GM18499 (cell line): ENCODE measurements around the gene ERGIC1.

Source experiments
- ATAC-seq: cut with Tn5 transposase; IDR thresholded peaks from one replicate; pipeline ENCODE4 v1.9.1; 2021; ENCODE audit warnings: moderate number of reproducible peaks; ENCODE audit not compliant: insufficient read depth, unreplicated experiment

The ERGIC1 gene

DNA sequence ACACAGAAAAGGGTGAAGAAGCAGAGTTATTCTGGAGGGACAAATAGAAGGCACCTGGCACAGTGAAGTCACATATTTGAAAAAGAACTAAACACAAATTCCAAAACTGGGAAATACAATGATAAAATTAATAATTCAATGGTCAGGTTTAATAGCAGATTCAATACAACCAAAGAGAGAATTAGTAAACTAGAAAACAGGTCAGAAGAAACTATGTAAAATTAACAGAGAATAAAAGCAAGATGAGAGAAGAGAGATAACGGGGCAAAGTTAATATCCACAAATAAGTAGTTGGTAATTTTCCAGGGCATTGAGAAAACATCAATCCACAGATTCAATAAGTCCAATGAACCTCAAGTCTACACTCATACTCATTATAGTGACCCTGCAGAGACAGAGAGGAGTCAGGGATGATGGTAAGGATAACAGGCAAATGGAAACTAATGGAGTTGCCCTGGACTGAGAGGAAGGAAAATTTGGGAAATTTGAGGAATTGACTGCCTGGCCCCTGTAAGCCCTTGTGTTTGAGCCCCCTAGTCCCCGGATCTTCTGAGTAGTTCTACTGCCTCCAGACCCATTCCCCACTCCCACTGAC, 8.3 kb upstream of the ERGIC1 start:
- no peak for ATAC-seq

DNA sequence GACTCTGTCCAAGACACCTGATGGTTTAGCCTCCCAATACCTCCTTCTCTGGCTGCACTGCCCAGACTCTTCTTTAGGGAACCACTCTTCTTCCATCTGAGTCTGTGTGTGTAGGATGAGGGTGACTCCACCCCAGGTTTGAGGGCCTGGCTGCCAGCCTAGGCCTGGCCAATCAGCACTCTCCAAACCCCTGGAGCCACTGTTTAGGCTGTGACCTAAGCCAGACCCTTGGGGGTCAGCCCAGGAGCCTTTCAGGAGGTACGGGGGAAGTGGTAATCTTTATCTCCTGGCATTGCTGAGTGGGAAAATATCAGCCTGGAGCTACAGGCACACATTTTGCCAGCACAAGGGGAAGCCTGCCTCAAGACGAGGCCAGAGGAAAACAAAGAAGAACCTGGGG, 6.2 kb upstream of the ERGIC1 start:
- no peak for ATAC-seq

DNA sequence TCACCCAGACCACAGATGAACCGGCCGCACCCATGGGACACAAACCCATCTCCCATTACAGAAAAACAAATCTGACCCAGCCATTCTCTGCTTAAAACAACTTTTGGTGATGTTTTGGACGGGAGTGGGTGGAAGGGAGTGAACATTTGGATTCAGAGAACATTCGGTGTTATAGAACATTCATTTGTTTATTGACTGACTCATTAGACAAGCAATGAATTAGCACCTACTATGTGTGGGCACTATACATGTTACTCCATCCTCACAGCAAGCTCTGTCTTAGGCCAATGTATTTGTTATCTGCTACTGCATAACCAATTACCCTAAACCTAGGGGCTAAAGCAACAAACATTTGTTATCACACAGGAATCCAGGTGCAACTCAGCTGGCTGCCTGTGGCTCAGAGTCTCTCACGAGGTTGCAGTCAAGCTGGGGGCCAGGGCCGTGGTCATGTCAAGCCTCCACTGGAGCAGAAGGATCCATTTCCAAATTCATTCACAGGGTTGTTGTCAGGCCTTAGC, 5.1 kb upstream of the ERGIC1 start:
- no peak for ATAC-seq

DNA sequence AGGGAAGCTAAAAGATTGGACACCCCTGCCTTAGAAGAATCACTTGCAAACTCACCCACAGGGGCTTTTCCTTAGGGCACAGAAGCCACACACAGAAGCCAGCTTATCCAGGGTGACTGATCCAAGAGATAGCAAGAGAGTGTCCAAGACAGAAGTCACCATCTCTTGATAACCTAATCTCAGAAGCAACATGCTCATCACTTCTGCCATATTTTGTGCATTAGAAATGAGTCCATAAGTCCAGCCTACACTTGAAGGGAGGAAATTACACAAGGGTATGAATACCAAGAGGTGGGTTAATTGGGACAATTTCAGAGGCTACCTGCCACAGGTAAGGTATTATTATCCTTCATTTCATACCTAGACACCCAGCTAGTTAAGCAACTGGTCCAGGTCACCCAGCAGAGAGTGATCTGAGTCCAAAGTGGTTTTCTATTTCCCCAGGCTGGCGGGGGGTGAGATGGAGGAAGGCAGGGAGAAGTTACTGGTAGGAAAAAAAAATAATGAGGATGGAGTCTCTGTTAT, 3.7 kb upstream of the ERGIC1 start:
- ATAC-seq = no peak

GRCh38 chr5:172830876-172831662, 3.0 kb upstream of the ERGIC1 start:
- no peak for ATAC-seq

DNA sequence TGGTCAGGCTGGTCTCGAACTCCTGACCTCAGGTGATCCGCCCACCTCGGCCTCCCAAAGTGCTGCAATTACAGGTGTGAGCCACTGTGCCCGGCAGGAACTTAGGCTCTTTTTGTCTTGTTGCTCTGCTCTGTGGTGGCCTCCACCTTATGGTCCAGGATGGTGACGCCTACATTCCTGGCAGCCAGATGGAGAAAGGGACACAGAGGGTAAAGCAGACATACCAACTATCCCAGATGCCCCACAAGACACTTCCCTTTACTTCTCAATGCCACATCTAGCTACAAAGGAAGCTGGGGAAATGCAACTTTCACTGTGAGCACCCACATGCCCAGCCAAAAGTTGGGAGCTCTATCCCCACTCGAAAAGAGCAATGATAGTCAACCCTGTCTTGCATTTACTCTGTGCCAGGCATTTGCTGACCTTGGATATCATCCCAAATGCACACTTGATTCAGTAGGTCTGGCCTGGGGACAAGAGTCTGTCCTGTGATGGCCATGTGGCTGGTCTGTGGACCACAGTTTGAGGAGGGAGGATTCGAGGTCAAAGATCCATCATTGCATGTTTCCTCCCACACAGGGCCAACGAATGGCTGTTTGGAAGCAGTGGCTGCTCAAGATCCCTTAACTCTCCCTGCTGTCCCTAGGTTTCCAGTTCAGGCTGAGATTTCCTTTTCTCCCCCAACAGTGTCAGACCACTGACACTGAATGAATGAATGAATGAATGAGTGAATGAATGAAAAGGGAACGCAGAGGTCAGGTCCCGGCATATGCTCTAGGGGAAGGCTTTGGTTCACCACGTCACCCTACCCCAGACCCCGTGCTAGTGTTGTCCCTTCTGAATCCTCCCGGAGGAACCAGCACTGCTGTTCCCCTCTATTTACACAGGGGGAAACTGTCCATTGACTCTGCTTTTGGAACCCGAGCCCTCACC, 1.4 kb upstream of the ERGIC1 start:
- ATAC-seq = no peak

DNA sequence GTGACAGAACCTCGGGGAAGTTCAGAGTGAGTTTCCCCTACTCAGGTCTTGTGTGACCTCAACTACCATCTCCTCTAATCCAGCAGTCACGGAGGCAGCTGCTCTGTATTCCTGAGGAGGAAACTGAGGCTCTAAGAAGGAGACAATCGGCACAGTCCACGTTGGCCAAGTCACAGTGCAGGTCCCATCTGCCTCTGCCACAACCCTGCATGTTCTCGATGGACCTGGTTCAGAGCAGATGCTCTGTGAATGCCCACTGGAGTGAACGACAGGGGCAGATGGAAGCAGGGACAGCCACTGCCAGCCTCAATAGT, 722 bp upstream of the ERGIC1 start:
- no peak for ATAC-seq

DNA sequence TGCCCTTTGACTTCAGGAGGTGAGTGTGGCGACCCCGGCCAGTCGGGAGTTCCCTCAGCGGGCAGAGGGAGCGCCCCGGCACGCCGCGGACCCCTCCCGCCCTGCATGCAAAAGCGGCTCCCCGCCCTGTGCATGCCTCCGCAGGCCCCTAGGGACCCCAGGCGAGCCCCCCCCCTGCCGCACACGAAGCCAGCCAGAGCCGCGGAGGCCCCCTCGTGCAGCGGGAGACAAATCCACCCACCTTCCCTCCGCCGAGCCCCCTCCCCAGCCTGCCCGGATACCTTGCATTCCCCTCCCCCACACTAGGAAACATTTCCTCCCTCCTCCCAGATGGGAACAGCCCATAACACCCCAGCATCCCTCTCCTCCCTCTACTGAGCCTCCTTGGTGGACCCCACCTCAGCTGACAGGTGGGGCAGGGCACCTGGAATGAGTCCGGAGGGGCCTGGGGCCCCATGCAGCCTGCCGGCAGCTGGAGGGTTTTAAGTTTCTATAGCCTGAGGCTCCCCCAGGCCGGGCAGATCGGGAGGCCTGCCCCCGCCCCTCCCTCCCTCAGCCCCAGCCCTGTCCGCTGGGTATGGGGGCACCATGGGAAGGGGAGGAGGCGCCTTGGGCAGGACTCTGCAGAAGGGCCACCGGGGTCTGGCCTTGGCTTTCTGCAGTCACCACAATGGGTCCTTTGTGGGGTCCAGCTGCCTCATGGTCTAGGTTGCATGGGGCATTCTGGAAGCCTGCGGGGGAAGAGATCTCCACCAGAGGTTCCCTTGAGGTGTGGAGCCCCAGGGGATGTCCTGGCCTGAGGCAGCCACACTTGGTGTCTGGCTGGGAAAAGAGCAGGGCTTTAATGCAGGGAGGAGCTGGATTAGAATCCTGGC, 601 bp downstream of the ERGIC1 start:
- ATAC-seq = no peak

GRCh38 chr5:172835290-172835993, 1.4 kb downstream of the ERGIC1 start:
- ATAC-seq = no peak

- ATAC-seq = no peak
Measured at GRCh38 chr5:172835994-172836356, 1.9 kb downstream of the ERGIC1 start.

- peak; percentile 61 for ATAC-seq
Measured at GRCh38 chr5:172837640-172838039, 3.6 kb downstream of the ERGIC1 start.

GRCh38 chr5:172838151-172838875, 4.3 kb downstream of the ERGIC1 start:
- ATAC-seq = no peak

GRCh38 chr5:172839669-172840431, 5.8 kb downstream of the ERGIC1 start:
- ATAC-seq = no peak

DNA sequence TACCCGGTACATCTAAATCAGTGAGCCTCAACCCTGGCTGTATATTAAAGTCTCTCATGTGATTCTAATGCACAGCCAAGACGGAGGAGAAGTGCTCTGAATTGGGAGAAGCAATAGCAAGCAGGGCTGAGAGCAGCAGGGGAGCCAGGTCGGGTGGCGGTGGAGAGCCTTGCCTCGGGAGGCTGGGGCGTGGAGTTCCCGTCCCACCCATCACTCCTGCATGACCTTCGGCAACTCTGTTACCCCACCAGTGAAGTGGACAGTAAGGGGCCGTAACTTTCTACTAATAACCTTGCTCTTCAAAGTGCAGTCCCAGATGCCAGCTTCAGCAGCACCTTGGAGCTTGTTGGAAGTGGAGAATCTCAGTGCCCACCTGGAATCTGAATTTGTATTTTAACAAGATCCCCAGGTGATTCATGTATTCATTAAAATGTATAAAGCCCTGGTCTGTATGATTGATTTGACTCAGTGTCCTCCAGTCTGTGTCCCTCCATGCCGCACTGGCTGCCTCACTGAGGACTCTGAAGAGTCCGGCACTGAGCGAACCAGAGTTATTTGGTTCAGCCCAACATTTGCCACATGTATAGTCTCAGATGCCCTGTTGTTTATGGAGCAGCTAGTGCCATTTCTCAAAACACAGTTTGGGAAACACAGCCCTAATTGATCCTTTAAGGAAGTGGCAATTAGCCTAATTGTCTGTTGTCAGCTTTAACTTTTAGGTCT, 6.5 kb downstream of the ERGIC1 start:
- ATAC-seq = no peak

- ATAC-seq = no peak
Measured at GRCh38 chr5:172841256-172841655, 7.2 kb downstream of the ERGIC1 start.

DNA sequence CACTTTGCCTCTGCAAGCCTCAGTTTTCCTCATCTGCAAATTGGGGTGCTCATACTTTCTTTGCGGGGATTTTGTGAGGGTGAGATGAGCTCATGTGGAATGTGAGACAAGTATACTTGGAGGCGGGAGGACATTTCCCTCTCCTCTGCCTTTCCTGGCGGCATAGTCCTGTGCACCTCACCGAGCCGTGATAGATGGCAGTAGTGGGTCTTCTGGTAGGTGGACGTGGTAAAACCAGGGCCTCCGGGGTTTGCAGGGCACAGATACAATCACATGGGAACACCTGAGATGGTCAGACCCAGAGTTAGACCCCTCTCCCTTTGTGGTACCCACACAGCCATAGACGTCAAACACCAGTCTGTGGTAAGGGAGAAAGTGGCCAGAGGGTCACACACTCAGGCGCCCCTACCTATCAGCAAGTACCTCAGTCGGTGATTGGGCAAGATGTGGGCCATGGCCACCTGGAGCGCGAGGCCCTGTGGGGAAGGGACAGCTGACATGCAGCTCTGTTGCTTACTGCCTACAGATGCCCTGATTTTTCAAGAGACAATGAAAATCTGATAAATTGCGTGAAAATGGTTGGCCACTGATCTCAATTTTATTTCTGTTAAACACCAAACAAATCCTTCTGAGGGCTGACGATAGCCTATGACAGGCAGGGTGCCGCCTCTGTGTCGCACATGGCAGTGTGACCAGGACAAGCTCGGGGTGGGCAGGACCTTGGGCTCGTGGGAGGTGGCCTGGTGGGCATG, 9.9 kb downstream of the ERGIC1 start:
- no peak for ATAC-seq

- ATAC-seq = no peak
Measured at GRCh38 chr5:172844577-172844838, 10.5 kb downstream of the ERGIC1 start.
